ENCODE results near the gene TUBB2A. TPM values are rescaled to one million over a fixed set of nuclear protein-coding genes. Genes with fewer than 3 reads are reported as not detected.

Gene TUBB2A
- total RNA-seq, 1 donor from 2014 or later, result 401 TPM

DNA sequence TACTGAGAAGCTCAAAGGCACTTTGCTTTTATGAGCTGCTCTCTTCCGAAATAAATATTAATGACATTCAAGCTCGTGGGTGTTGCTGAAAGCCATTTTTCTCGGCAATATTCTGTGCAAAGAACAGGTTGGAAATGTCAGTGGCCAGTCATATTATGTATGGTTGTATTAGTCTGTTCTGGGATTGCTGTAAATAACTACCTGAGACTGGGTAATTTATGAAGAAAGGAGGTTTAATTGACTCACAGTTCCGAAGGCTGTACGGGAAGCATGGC lies 38.0 kb upstream of the TUBB2A start:
- H3K9me3 ChIP-seq (ENCODE audit: insufficient read depth, low read depth, low read length), result no peaks in the 10 kb centered on the region
- peaks cover 2% of the 10 kb centered on the region for H3K4me1 Mint-ChIP-seq (ENCODE audit: low read depth, unreplicated experiment)
- peaks cover 4% of the 10 kb centered on the region for H3K9me3 Mint-ChIP-seq (ENCODE audit: unreplicated experiment)
- no peaks in the 10 kb centered on the region for H3K36me3 Mint-ChIP-seq (ENCODE audit: low read depth, unreplicated experiment)
- H3K27ac ChIP-seq (ENCODE audit: low read depth, low read length), result peak overlapping the region; percentile 59
- no peaks in the 10 kb centered on the region for H3K27me3 Mint-ChIP-seq (ENCODE audit: low read depth, unreplicated experiment)
- H3K27me3 ChIP-seq (ENCODE audit: insufficient read depth, low read length), result no peaks in the 10 kb centered on the region
- peak overlapping the region; percentile 76 for H2AFZ ChIP-seq (ENCODE audit: low read depth, low read length)
- H3K36me3 ChIP-seq (ENCODE audit: insufficient read depth, low read length), result no peaks in the 10 kb centered on the region
- H3K4me1 ChIP-seq (ENCODE audit: insufficient read depth, low read length), result peaks cover 17% of the 10 kb centered on the region
- peak overlapping the region; percentile 14 for H3K4me3 ChIP-seq (ENCODE audit: insufficient read depth, low read depth, low read length)
- no peak overlapping the region for H3K27ac Mint-ChIP-seq (ENCODE audit: unreplicated experiment)
- TF ChIP-seq, protein P1, sequence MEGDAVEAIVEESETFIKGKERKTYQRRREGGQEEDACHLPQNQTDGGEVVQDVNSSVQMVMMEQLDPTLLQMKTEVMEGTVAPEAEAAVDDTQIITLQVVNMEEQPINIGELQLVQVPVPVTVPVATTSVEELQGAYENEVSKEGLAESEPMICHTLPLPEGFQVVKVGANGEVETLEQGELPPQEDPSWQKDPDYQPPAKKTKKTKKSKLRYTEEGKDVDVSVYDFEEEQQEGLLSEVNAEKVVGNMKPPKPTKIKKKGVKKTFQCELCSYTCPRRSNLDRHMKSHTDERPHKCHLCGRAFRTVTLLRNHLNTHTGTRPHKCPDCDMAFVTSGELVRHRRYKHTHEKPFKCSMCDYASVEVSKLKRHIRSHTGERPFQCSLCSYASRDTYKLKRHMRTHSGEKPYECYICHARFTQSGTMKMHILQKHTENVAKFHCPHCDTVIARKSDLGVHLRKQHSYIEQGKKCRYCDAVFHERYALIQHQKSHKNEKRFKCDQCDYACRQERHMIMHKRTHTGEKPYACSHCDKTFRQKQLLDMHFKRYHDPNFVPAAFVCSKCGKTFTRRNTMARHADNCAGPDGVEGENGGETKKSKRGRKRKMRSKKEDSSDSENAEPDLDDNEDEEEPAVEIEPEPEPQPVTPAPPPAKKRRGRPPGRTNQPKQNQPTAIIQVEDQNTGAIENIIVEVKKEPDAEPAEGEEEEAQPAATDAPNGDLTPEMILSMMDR (IDR thresholded peaks at IDR 0.05; ENCODE audit: insufficient read depth, low read depth, low read length), result no peak
- TF ChIP-seq EZH2 (IDR thresholded peaks at IDR 0.05; ENCODE audit: insufficient read depth, low read length), result no peak
- no peak overlapping the region for H3K4me3 Mint-ChIP-seq (ENCODE audit: unreplicated experiment)
- H4K20me1 ChIP-seq (ENCODE audit: insufficient read depth, low read length), result no peaks in the 10 kb centered on the region
- FAIRE-seq (no peak), DNase-seq (ENCODE audit: low read depth) (no peak)
- H3K79me2 ChIP-seq (ENCODE audit: insufficient read depth, low read length), result no peaks in the 10 kb centered on the region
- peak overlapping the region; percentile 71 for H3K9ac ChIP-seq (ENCODE audit: low read length)
- peak overlapping the region; percentile 77 for H3K4me2 ChIP-seq (ENCODE audit: low read length)

- Histone ChIP-seq H3K27me3 (ENCODE audit: insufficient read depth, low read length) (no peaks in the 10 kb centered on the region), H3K4me3 (ENCODE audit: insufficient read depth, low read depth, low read length) (peak overlapping the region; percentile 14), H3K79me2 (ENCODE audit: insufficient read depth, low read length) (no peaks in the 10 kb centered on the region), H3K4me2 (ENCODE audit: low read length) (peak overlapping the region; percentile 77), H3K36me3 (ENCODE audit: insufficient read depth, low read length) (no peaks in the 10 kb centered on the region), H2AFZ (ENCODE audit: low read depth, low read length) (peak overlapping the region; percentile 76), H3K27ac (ENCODE audit: low read depth, low read length) (peak overlapping the region; percentile 59), H3K9me3 (ENCODE audit: insufficient read depth, low read depth, low read length) (no peaks in the 10 kb centered on the region), H3K4me1 (ENCODE audit: insufficient read depth, low read length) (peaks cover 17% of the 10 kb centered on the region), H4K20me1 (ENCODE audit: insufficient read depth, low read length) (no peaks in the 10 kb centered on the region), H3K9ac (ENCODE audit: low read length) (peak overlapping the region; percentile 71)
- Mint-ChIP-seq H3K9me3 (ENCODE audit: unreplicated experiment) (peaks cover 4% of the 10 kb centered on the region), H3K4me3 (ENCODE audit: unreplicated experiment) (no peak overlapping the region), H3K36me3 (ENCODE audit: low read depth, unreplicated experiment) (no peaks in the 10 kb centered on the region), H3K27ac (ENCODE audit: unreplicated experiment) (no peak overlapping the region), H3K4me1 (ENCODE audit: low read depth, unreplicated experiment) (peaks cover 6% of the 10 kb centered on the region), H3K27me3 (ENCODE audit: low read depth, unreplicated experiment) (no peaks in the 10 kb centered on the region)
- TF ChIP-seq, protein P1 (IDR thresholded peaks at IDR 0.05; ENCODE audit: insufficient read depth, low read depth, low read length), result no peak
- no peak for TF ChIP-seq EZH2 (IDR thresholded peaks at IDR 0.05; ENCODE audit: insufficient read depth, low read length)
- FAIRE-seq (no peak), DNase-seq (ENCODE audit: low read depth) (peak; percentile 70)
Measured at GRCh38 chr6:3194535-3195419, 37.4 kb upstream of the TUBB2A start.

Data from astrocyte (in vitro differentiated cells and primary cell).